CD14-positive monocyte (primary cell): Measurements from ENCODE around the gene CREBL2. TPM values are rescaled to one million over a fixed set of nuclear protein-coding genes. Genes with fewer than 3 reads are reported as not detected.

Source experiments
- DNase-seq, 3 donors: peaks; one replicate each; pipeline ENCODE4 v3.0.0-alpha.2; 2011 to 2022
- H2AFZ ChIP-seq: 2 replicates; pipeline ENCODE4 v1.6.0; 2012; ENCODE audit warnings: mild to moderate bottlenecking, low read depth, low read length, inconsistent platforms; ENCODE audit not compliant: insufficient read depth, poor library complexity, severe bottlenecking
- H3K27ac ChIP-seq, 2 donors: 1 replicate in 1 of 2; 2 replicates in 1 of 2; pipeline ENCODE4 v1.5.1; 2012 to 2013; ENCODE audit warnings: low read length in 2 of 2, control low read depth in 1 of 2, inconsistent platforms in 1 of 2, low read depth in 1 of 2, mild to moderate bottlenecking in 1 of 2
- H3K27me3 ChIP-seq, 2 donors: one replicate each; pipeline versions ENCODE4 v1.6.0 to v1.6.1; 2011 to 2013; ENCODE audit warnings: low read length in 2 of 2; ENCODE audit not compliant: control insufficient read depth in 2 of 2, insufficient read depth in 2 of 2
- H3K36me3 ChIP-seq, 2 donors: replicated peaks in 1 of 2; 1 replicate in 1 of 2; 2 replicates in 1 of 2; pipeline versions ENCODE4 v1.5.1 to v1.6.1; 2012 to 2013; ENCODE audit warnings: low read length in 2 of 2, control low read depth in 1 of 2, inconsistent platforms in 1 of 2, mild to moderate bottlenecking in 1 of 2; ENCODE audit not compliant: insufficient read depth in 2 of 2, control insufficient read depth in 1 of 2
- H3K4me1 ChIP-seq, 2 donors: 1 replicate in 1 of 2; 2 replicates in 1 of 2; pipeline versions ENCODE4 v1.5.1 to v1.6.1; 2012 to 2013; ENCODE audit warnings: low read length in 2 of 2, control low read depth in 1 of 2, inconsistent platforms in 1 of 2, mild to moderate bottlenecking in 1 of 2, moderate library complexity in 1 of 2; ENCODE audit not compliant: insufficient read depth in 2 of 2, control insufficient read depth in 1 of 2
- H3K4me2 ChIP-seq: replicated peaks from 2 replicates; pipeline ENCODE3; 2012; ENCODE audit warnings: low read length, moderate library complexity, mild to moderate bottlenecking; ENCODE audit not compliant: poor library complexity, severe bottlenecking; ENCODE audit errors: extremely low read depth
- H3K4me3 ChIP-seq, 3 experiments: fragments of 200-600 bp in 1 of 3; sonication (generic) in 1 of 3; replicated peaks in 1 of 3; 1 replicate in 2 of 3; 2 replicates in 1 of 3; pipeline ENCODE4 v1.5.1; 2011 to 2013; ENCODE audit warnings: low read length in 3 of 3, mild to moderate bottlenecking in 3 of 3, control low read depth in 2 of 3, low read depth in 2 of 3, inconsistent platforms in 1 of 3, moderate library complexity in 1 of 3
- H3K79me2 ChIP-seq: 2 replicates; pipeline ENCODE4 v1.6.0; 2012; ENCODE audit warnings: mild to moderate bottlenecking, control low read depth, inconsistent platforms, low read length, moderate library complexity; ENCODE audit not compliant: insufficient read depth
- H3K9ac ChIP-seq: 2 replicates; pipeline ENCODE4 v1.6.0; 2017; ENCODE audit warnings: low read length, mild to moderate bottlenecking; ENCODE audit not compliant: insufficient read depth, poor library complexity, severe bottlenecking
- H3K9me3 ChIP-seq, 2 donors: replicated peaks in 1 of 2; 1 replicate in 1 of 2; 2 replicates in 1 of 2; pipeline versions ENCODE4 v1.5.1 to v1.6.1; 2012 to 2013; ENCODE audit warnings: low read length in 2 of 2, control low read depth in 1 of 2; ENCODE audit not compliant: control insufficient read depth in 1 of 2, insufficient read depth in 1 of 2
- H4K20me1 ChIP-seq: 2 replicates; pipeline ENCODE4 v1.6.0; 2012; ENCODE audit warnings: mild to moderate bottlenecking, low read length, control low read depth, moderate library complexity; ENCODE audit not compliant: insufficient read depth
- H3K27ac Mint-ChIP-seq, 7 donors: one replicate each; pipeline ENCODE4 v1.8.0; 2020; ENCODE audit warnings: mild to moderate bottlenecking in 7 of 7, mixed read lengths in 7 of 7, moderate library complexity in 6 of 7, inconsistent platforms in 2 of 7
- H3K27me3 Mint-ChIP-seq, 3 donors: one replicate each; pipeline ENCODE4 v1.8.0; 2021 to 2022; ENCODE audit warnings: low read depth in 3 of 3, mild to moderate bottlenecking in 3 of 3, mixed read lengths in 3 of 3, moderate library complexity in 3 of 3, inconsistent platforms in 1 of 3
- H3K36me3 Mint-ChIP-seq, 2 donors: one replicate each; pipeline ENCODE4 v1.8.0; 2020; ENCODE audit warnings: mixed read lengths in 2 of 2, inconsistent platforms in 1 of 2, mild to moderate bottlenecking in 1 of 2
- H3K4me1 Mint-ChIP-seq: one replicate; pipeline ENCODE4 v1.8.0; 2020; ENCODE audit warnings: mild to moderate bottlenecking, mixed read lengths
- H3K4me3 Mint-ChIP-seq, 2 donors: one replicate each; pipeline ENCODE4 v1.8.0; 2020; ENCODE audit warnings: mild to moderate bottlenecking in 2 of 2, mixed read lengths in 2 of 2, moderate library complexity in 1 of 2
- H3K9me3 Mint-ChIP-seq, 7 donors: one replicate each; pipeline ENCODE4 v1.8.0; 2020 to 2022; ENCODE audit warnings: mixed read lengths in 7 of 7, mild to moderate bottlenecking in 6 of 7, moderate library complexity in 6 of 7, inconsistent platforms in 2 of 7
- WGBS: methylation state at CpG from one replicate; pipeline ENCODE4 v1.1.5; 2013; ENCODE audit warnings: missing lambda C conversion rate; ENCODE audit not compliant: insufficient coverage; 5-methylcytosine and 5-hydroxymethylcytosine counted together
- intact Hi-C, 2 donors: fragments of 100-400 bp; cut with micrococcal nuclease; formaldehyde crosslinking; loops; one replicate each; pipeline versions ENCODE4 v1.15.0 to v1.15.1; 2023
- polyA plus RNA-seq, 3 donors: library from polyadenylated mRNA; depleted of rRNA in 1 of 3; unstranded in 2 of 3; stranded (reverse) in 1 of 3; fragments of 300-500 nt in 2 of 3; fragments of >200 nt in 1 of 3; fragmentation: Illumina TruSeq in 2 of 3; gene quantifications; 1 replicate in 2 of 3; 2 replicates in 1 of 3; pipeline ENCODE4 v1.2.3, GENCODE V29; 2012 to 2021
- TF ChIP-seq, protein P1 (sequence below): fragments of 200-600 bp; IDR thresholded peaks from one replicate; pipeline ENCODE4 v1.8.0; 2022; ENCODE audit warnings: antibody characterized with exemption, mild to moderate bottlenecking

CREBL2 gene
- polyA plus RNA-seq, 3 donors, result 14.4 to 45.9 (median 38.2) TPM

DNA sequence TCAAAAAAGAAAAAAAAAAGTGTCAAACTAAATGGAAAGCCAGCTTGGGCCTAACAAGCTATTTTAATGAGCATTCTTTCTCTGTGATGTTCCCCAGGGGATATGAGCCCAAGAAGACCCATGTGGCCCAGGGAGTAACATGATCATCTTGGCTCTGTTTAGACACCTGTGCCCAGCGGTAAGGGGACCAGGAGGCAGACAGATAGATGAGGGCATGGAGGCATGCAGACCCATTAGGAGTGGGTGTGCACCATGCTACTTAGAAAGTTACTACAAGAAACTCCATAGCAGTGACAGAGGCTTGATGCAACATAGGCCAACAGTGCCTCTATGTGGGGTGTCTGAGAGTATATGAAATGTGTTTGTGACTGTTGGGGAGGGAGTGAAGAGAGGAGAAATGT, 3.1 kb upstream of the CREBL2 start:
- intact Hi-C loops, result no loop called here
- H3K9ac ChIP-seq, result no peak overlapping the region
- TF ChIP-seq, protein P1, sequence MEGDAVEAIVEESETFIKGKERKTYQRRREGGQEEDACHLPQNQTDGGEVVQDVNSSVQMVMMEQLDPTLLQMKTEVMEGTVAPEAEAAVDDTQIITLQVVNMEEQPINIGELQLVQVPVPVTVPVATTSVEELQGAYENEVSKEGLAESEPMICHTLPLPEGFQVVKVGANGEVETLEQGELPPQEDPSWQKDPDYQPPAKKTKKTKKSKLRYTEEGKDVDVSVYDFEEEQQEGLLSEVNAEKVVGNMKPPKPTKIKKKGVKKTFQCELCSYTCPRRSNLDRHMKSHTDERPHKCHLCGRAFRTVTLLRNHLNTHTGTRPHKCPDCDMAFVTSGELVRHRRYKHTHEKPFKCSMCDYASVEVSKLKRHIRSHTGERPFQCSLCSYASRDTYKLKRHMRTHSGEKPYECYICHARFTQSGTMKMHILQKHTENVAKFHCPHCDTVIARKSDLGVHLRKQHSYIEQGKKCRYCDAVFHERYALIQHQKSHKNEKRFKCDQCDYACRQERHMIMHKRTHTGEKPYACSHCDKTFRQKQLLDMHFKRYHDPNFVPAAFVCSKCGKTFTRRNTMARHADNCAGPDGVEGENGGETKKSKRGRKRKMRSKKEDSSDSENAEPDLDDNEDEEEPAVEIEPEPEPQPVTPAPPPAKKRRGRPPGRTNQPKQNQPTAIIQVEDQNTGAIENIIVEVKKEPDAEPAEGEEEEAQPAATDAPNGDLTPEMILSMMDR, result no peak
- H3K4me2 ChIP-seq, result no peak overlapping the region
- peaks cover 43 to 46% of the 10 kb centered on the region in 2 donors for H3K4me1 ChIP-seq
- Mint-ChIP-seq H3K4me1 (peaks cover 46% of the 10 kb centered on the region), H3K9me3 (peaks cover 0 to 2% (median 0%) of the 10 kb centered on the region in 7 donors), H3K27me3 (peaks cover 0 to 1% (median 0%) of the 10 kb centered on the region in 3 donors), H3K27ac (no peak overlapping the region), H3K4me3 (no peak overlapping the region), H3K36me3 (peaks cover 0 to under 1% of the 10 kb centered on the region in 2 donors)
- no peak for DNase-seq
- H3K79me2 ChIP-seq, result no peaks in the 10 kb centered on the region
- H3K27me3 ChIP-seq, result no peaks in the 10 kb centered on the region
- H3K4me3 ChIP-seq, result no peak overlapping the region
- 100% methylated on average over 1 of the region's 1 CpG for WGBS
- H3K9me3 ChIP-seq, result no peaks in the 10 kb centered on the region
- no peaks in the 10 kb centered on the region for H4K20me1 ChIP-seq
- no peaks in the 10 kb centered on the region for H3K36me3 ChIP-seq
- H2AFZ ChIP-seq, result no peak overlapping the region
- H3K27ac ChIP-seq, result no peak overlapping the region

DNA sequence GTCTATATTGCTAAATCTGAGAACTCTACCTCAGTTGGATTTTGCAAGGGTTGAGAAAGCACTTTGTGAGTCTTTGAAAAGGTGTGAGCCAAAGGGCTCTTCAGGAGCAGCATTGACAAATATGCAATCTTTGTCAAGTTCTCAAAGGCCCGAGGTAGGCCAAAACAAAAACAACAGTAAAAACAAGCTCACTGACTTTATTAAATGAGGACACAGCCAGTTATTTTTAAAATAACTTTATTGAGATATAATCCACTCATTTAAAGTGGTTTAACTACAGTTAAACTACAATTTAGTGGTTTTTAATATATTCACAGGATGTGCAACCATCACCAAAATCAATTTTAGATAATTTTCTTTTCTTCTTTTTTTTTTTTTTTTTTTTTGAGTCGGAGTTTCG, 2.0 kb upstream of the CREBL2 start:
- peaks cover 0 to 2% (median 0%) of the 10 kb centered on the region in 7 donors for H3K9me3 Mint-ChIP-seq
- no peak overlapping the region for H2AFZ ChIP-seq
- no peaks in the 10 kb centered on the region for H3K36me3 ChIP-seq
- intact Hi-C loops, result loop anchor here (5.0 to 10.0 kb wide), 4 partner anchors 47 to 113 kb away; partner anchors contain the start of genes CDKN1B (in 1 of the 2), DUSP16 (in 1 of the 2) and GPR19 (in 1 of the 2)
- H3K4me1 Mint-ChIP-seq, result peaks cover 57% of the 10 kb centered on the region
- peaks cover 4 to 5% of the 10 kb centered on the region in 2 donors for H3K36me3 Mint-ChIP-seq
- no peak for DNase-seq
- peaks cover 51 to 55% of the 10 kb centered on the region in 2 donors for H3K4me1 ChIP-seq
- no peak overlapping the region for H3K4me3 Mint-ChIP-seq
- no peak overlapping the region for H3K27ac Mint-ChIP-seq
- no peak overlapping the region for H3K4me3 ChIP-seq
- H3K27me3 Mint-ChIP-seq, result no peaks in the 10 kb centered on the region
- H3K79me2 ChIP-seq, result peaks cover 7% of the 10 kb centered on the region
- no peak overlapping the region for H3K27ac ChIP-seq
- no peak overlapping the region for H3K4me2 ChIP-seq
- H3K9me3 ChIP-seq, result no peaks in the 10 kb centered on the region
- no peaks in the 10 kb centered on the region for H3K27me3 ChIP-seq
- H4K20me1 ChIP-seq, result no peaks in the 10 kb centered on the region
- TF ChIP-seq, protein P1, result no peak
- no CpG with 5 or more reads among the region's 3 CpGs for WGBS
- H3K9ac ChIP-seq, result no peak overlapping the region
